ENCODE measurements around the gene ATE1. TPM values are rescaled to one million over a fixed set of nuclear protein-coding genes. Genes with fewer than 3 reads are reported as not detected.

ATE1 gene
- total RNA-seq, 1 donor from 2014 or later, result 22.6 TPM

GRCh38 chr10:121900443-121901174 lies 27.2 kb downstream of the ATE1 start:
- Mint-ChIP-seq H3K36me3 (ENCODE audit: low read depth, unreplicated experiment) (peaks cover 2% of the 10 kb centered on the region), H3K27me3 (ENCODE audit: low read depth, unreplicated experiment) (no peaks in the 10 kb centered on the region), H3K27ac (ENCODE audit: unreplicated experiment) (no peak overlapping the region), H3K4me1 (ENCODE audit: low read depth, unreplicated experiment) (no peaks in the 10 kb centered on the region), H3K4me3 (ENCODE audit: unreplicated experiment) (no peak overlapping the region), H3K9me3 (ENCODE audit: unreplicated experiment) (no peaks in the 10 kb centered on the region)
- Histone ChIP-seq H3K27ac (ENCODE audit: low read depth, low read length) (no peak overlapping the region), H3K4me1 (ENCODE audit: insufficient read depth, low read length) (no peaks in the 10 kb centered on the region), H3K9ac (ENCODE audit: low read length) (no peak overlapping the region), H3K9me3 (ENCODE audit: insufficient read depth, low read depth, low read length) (no peaks in the 10 kb centered on the region), H2AFZ (ENCODE audit: low read depth, low read length) (no peak overlapping the region), H3K27me3 (ENCODE audit: insufficient read depth, low read length) (no peaks in the 10 kb centered on the region), H3K4me3 (ENCODE audit: insufficient read depth, low read depth, low read length) (no peak overlapping the region), H4K20me1 (ENCODE audit: insufficient read depth, low read length) (no peaks in the 10 kb centered on the region), H3K4me2 (ENCODE audit: low read length) (no peak overlapping the region), H3K36me3 (ENCODE audit: insufficient read depth, low read length) (peaks cover 3% of the 10 kb centered on the region), H3K79me2 (ENCODE audit: insufficient read depth, low read length) (no peaks in the 10 kb centered on the region)
- peak; percentile 84 for FAIRE-seq
- peak; percentile 23 for DNase-seq (ENCODE audit: low read depth)
- TF ChIP-seq EZH2 (IDR thresholded peaks at IDR 0.05; ENCODE audit: insufficient read depth, low read length) (no peak), CTCF (IDR thresholded peaks at IDR 0.05; ENCODE audit: insufficient read depth, low read depth, low read length) (peak; percentile 88)

GRCh38 chr10:121899727-121900126 lies 28.1 kb downstream of the ATE1 start:
- Histone ChIP-seq H3K4me1 (ENCODE audit: insufficient read depth, low read length) (no peaks in the 10 kb centered on the region), H3K4me2 (ENCODE audit: low read length) (no peak overlapping the region), H3K4me3 (ENCODE audit: insufficient read depth, low read depth, low read length) (no peak overlapping the region), H3K9me3 (ENCODE audit: insufficient read depth, low read depth, low read length) (no peaks in the 10 kb centered on the region), H4K20me1 (ENCODE audit: insufficient read depth, low read length) (no peaks in the 10 kb centered on the region), H3K79me2 (ENCODE audit: insufficient read depth, low read length) (no peaks in the 10 kb centered on the region), H3K36me3 (ENCODE audit: insufficient read depth, low read length) (peaks cover 3% of the 10 kb centered on the region), H3K27ac (ENCODE audit: low read depth, low read length) (no peak overlapping the region), H3K27me3 (ENCODE audit: insufficient read depth, low read length) (no peaks in the 10 kb centered on the region), H3K9ac (ENCODE audit: low read length) (no peak overlapping the region), H2AFZ (ENCODE audit: low read depth, low read length) (no peak overlapping the region)
- H3K9me3 Mint-ChIP-seq (ENCODE audit: unreplicated experiment), result no peaks in the 10 kb centered on the region
- H3K4me3 Mint-ChIP-seq (ENCODE audit: unreplicated experiment), result no peak overlapping the region
- no peaks in the 10 kb centered on the region for H3K4me1 Mint-ChIP-seq (ENCODE audit: low read depth, unreplicated experiment)
- FAIRE-seq, result no peak
- H3K27ac Mint-ChIP-seq (ENCODE audit: unreplicated experiment), result no peak overlapping the region
- H3K36me3 Mint-ChIP-seq (ENCODE audit: low read depth, unreplicated experiment), result peaks cover 2% of the 10 kb centered on the region
- TF ChIP-seq CTCF (IDR thresholded peaks at IDR 0.05; ENCODE audit: insufficient read depth, low read depth, low read length) (no peak), EZH2 (IDR thresholded peaks at IDR 0.05; ENCODE audit: insufficient read depth, low read length) (no peak)
- peak; percentile 38 for DNase-seq (ENCODE audit: low read depth)
- no peaks in the 10 kb centered on the region for H3K27me3 Mint-ChIP-seq (ENCODE audit: low read depth, unreplicated experiment)

- Mint-ChIP-seq H3K9me3 (ENCODE audit: unreplicated experiment) (no peaks in the 10 kb centered on the region), H3K4me1 (ENCODE audit: low read depth, unreplicated experiment) (no peaks in the 10 kb centered on the region), H3K27me3 (ENCODE audit: low read depth, unreplicated experiment) (no peaks in the 10 kb centered on the region), H3K36me3 (ENCODE audit: low read depth, unreplicated experiment) (peaks cover 2% of the 10 kb centered on the region), H3K4me3 (ENCODE audit: unreplicated experiment) (no peak overlapping the region), H3K27ac (ENCODE audit: unreplicated experiment) (no peak overlapping the region)
- DNase-seq (ENCODE audit: low read depth) (no peak), FAIRE-seq (no peak)
- H3K9me3 ChIP-seq (ENCODE audit: insufficient read depth, low read depth, low read length), result no peaks in the 10 kb centered on the region
- TF ChIP-seq CTCF (IDR thresholded peaks at IDR 0.05; ENCODE audit: insufficient read depth, low read depth, low read length) (no peak), EZH2 (IDR thresholded peaks at IDR 0.05; ENCODE audit: insufficient read depth, low read length) (no peak)
- no peak overlapping the region for H3K9ac ChIP-seq (ENCODE audit: low read length)
- no peaks in the 10 kb centered on the region for H3K27me3 ChIP-seq (ENCODE audit: insufficient read depth, low read length)
- no peaks in the 10 kb centered on the region for H3K79me2 ChIP-seq (ENCODE audit: insufficient read depth, low read length)
- no peaks in the 10 kb centered on the region for H3K36me3 ChIP-seq (ENCODE audit: insufficient read depth, low read length)
- no peak overlapping the region for H3K4me3 ChIP-seq (ENCODE audit: insufficient read depth, low read depth, low read length)
- no peak overlapping the region for H3K4me2 ChIP-seq (ENCODE audit: low read length)
- no peaks in the 10 kb centered on the region for H4K20me1 ChIP-seq (ENCODE audit: insufficient read depth, low read length)
- H3K4me1 ChIP-seq (ENCODE audit: insufficient read depth, low read length), result no peaks in the 10 kb centered on the region
- no peak overlapping the region for H2AFZ ChIP-seq (ENCODE audit: low read depth, low read length)
- no peak overlapping the region for H3K27ac ChIP-seq (ENCODE audit: low read depth, low read length)
Measured at GRCh38 chr10:121891103-121891502, 36.7 kb downstream of the ATE1 start.
